Progenitor cell of endocrine pancreas (in vitro differentiated cells): Measurements from ENCODE around the gene CPEB3. TPM values are rescaled to one million over a fixed set of nuclear protein-coding genes. Genes with fewer than 3 reads are reported as not detected.
"Not testable (repeated sequence)": the region's sequence is repeated elsewhere in the genome, so short reads cannot be mapped to it uniquely, and the experiment has no call there.

ENCODE experiments used
- DNase-seq: peaks from one replicate; pipeline ENCODE4 v3.0.0; 2021; ENCODE audit warnings: low spot score; ENCODE audit not compliant: unreplicated experiment
- H3K27ac Mint-ChIP-seq: 2 replicates; pipeline ENCODE4 v1.8.0; 2021; ENCODE audit warnings: mild to moderate bottlenecking, moderate library complexity, mixed read lengths
- H3K27me3 Mint-ChIP-seq: 2 replicates; pipeline ENCODE4 v1.8.0; 2021; ENCODE audit warnings: mixed read lengths
- H3K36me3 Mint-ChIP-seq: 2 replicates; pipeline ENCODE4 v1.8.0; 2022; ENCODE audit warnings: mixed read lengths; ENCODE audit not compliant: insufficient read depth
- H3K4me1 Mint-ChIP-seq: 2 replicates; pipeline ENCODE4 v1.8.0; 2021; ENCODE audit warnings: low read depth, mixed read lengths
- H3K4me3 Mint-ChIP-seq: 2 replicates; pipeline ENCODE4 v1.8.0; 2021; ENCODE audit warnings: low read depth, mild to moderate bottlenecking, moderate library complexity, mixed read lengths
- H3K9me3 Mint-ChIP-seq: 2 replicates; pipeline ENCODE4 v1.8.0; 2021; ENCODE audit warnings: low read depth, mixed read lengths
- total RNA-seq: library from RNA; stranded (reverse); gene quantifications from 2 replicates; pipeline ENCODE4 v1.2.1, GENCODE V29; 2021
- TF ChIP-seq, protein P1 (sequence below): fragments of 200-600 bp; sonication (generic); IDR thresholded peaks from one replicate; pipeline ENCODE4 v1.5.0; 2021; ENCODE audit warnings: antibody characterized with exemption, mild to moderate bottlenecking; ENCODE audit not compliant: unreplicated experiment

CPEB3 gene
- total RNA-seq, 1 donor from 2014 or later = 2.1 TPM

DNA sequence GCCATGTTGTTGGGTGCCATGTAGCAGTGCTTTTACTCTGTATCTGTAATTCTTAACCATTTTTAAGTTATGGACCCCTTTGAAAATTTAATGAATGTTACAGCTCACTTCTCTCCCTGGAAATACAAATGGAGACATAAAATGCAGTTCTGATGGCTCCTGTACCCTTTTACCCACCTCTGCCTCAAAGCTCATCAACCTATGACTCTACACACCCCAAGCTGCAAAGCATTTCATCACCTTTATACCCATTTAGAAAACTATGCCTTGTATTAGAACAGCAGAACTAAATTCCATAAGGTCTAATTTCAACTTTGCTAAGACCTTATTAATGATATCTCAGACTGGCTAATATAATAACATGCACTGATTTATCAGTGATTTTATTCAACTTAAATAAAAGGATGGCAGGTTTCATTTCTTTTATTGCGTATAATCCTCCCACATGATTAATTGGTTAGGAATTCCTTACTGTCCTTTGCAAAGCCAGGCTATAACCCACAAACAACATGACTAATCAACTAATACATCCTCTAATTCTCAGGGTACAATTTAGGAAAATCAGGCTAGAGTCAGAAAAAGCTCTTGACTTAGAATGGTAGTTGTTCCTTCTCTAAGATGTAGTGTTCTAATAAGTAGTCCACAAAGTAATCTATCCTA is 68.1 kb downstream of the CPEB3 start:
- no peak for DNase-seq
- Mint-ChIP-seq H3K4me3 (no peak overlapping the region), H3K9me3 (no peaks in the 10 kb centered on the region), H3K4me1 (no peaks in the 10 kb centered on the region), H3K27ac (no peak overlapping the region), H3K36me3 (no peaks in the 10 kb centered on the region), H3K27me3 (no peaks in the 10 kb centered on the region)
- TF ChIP-seq, protein P1, sequence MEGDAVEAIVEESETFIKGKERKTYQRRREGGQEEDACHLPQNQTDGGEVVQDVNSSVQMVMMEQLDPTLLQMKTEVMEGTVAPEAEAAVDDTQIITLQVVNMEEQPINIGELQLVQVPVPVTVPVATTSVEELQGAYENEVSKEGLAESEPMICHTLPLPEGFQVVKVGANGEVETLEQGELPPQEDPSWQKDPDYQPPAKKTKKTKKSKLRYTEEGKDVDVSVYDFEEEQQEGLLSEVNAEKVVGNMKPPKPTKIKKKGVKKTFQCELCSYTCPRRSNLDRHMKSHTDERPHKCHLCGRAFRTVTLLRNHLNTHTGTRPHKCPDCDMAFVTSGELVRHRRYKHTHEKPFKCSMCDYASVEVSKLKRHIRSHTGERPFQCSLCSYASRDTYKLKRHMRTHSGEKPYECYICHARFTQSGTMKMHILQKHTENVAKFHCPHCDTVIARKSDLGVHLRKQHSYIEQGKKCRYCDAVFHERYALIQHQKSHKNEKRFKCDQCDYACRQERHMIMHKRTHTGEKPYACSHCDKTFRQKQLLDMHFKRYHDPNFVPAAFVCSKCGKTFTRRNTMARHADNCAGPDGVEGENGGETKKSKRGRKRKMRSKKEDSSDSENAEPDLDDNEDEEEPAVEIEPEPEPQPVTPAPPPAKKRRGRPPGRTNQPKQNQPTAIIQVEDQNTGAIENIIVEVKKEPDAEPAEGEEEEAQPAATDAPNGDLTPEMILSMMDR = no peak

DNA sequence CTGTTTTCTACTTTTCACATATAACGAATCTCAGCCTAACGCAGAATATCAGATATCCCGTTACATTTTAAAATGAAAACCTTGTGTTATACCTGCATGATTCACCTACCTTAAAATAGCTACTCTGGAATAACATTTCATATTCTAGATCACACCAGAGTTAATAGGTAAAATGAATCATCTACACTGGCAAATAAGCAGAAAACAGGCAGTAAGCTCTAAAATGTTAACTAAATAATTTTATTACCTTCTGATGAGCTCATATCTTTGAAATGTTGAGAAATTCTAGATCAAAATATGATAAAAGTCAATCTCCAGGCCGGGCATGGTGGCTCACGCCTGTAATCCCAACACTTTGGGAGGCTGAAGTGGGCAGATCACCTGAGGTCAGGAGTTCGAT is 71.3 kb downstream of the CPEB3 start:
- H3K4me1 Mint-ChIP-seq = no peaks in the 10 kb centered on the region
- TF ChIP-seq, protein P1 = no peak
- H3K9me3 Mint-ChIP-seq = no peaks in the 10 kb centered on the region
- H3K27me3 Mint-ChIP-seq = no peaks in the 10 kb centered on the region
- DNase-seq = no peak
- no peak overlapping the region for H3K27ac Mint-ChIP-seq
- no peak overlapping the region for H3K4me3 Mint-ChIP-seq
- no peaks in the 10 kb centered on the region for H3K36me3 Mint-ChIP-seq

DNA sequence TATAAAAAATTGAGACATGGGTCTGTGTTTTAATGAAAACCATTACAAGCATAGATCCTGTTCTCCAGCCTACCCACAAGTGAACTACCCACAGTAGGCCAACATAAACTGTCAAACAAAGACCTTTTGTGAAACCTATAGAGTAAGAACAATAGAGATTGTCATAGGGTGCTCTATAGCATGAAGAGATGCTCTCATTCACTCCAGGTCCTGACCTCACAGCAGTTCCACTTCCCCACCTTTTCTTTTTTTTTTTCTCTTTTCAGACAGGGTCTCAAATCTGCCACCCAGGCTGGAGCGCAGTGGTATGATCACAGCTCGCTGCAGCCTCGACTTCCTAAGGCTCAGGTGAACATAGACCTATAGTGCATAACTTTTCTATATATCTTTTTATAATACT is 72.3 kb downstream of the CPEB3 start:
- Mint-ChIP-seq H3K4me1 (no peaks in the 10 kb centered on the region), H3K36me3 (no peaks in the 10 kb centered on the region), H3K27me3 (no peaks in the 10 kb centered on the region), H3K27ac (no peak overlapping the region), H3K9me3 (no peaks in the 10 kb centered on the region), H3K4me3 (no peak overlapping the region)
- TF ChIP-seq, protein P1 = no peak
- DNase-seq = no peak

DNA sequence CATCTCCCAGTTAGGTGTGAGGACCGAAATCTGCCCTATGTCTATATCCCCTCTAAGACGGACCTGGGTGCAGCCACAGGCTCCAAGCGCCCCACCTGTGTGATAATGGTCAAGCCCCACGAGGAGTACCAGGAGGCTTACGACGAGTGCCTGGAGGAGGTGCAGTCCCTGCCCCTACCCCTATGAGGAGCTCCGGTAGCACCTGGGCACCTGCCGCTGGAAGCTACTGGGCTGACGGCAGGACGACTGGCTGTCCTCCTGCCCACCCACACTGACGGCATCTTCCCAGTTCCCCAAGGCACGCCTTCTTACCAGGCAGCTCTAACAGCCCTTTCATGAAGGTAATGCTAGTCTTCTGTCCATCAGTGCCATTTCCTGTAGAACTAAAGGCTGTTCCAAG is 74.3 kb downstream of the CPEB3 start:
- H3K27me3 Mint-ChIP-seq, DNase-seq, H3K27ac Mint-ChIP-seq, H3K4me1 Mint-ChIP-seq, H3K9me3 Mint-ChIP-seq, H3K4me3 Mint-ChIP-seq, H3K36me3 Mint-ChIP-seq: not testable (repeated sequence)

DNA sequence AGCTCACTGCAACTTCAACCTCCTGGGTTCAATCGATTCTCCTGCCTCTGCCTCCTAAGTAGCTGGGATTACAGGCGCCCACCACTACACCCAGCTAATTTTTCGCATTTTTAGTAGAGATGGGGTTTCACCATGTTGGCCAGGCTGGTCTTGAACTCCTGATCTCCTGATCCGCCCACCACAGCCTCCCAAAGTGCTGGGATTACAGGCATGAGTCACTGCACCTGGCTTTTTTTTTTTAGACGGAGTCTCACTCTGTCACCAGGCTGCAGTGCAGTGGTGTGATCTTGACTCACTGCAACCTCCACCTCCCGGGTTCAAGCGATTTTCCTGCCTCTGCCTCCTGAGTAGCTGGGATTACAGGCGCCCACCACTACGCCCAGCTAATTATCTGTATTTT is 75.7 kb downstream of the CPEB3 start:
- H3K27me3 Mint-ChIP-seq, H3K4me1 Mint-ChIP-seq, H3K9me3 Mint-ChIP-seq, H3K4me3 Mint-ChIP-seq, DNase-seq, H3K27ac Mint-ChIP-seq, H3K36me3 Mint-ChIP-seq: not testable (repeated sequence)

DNA sequence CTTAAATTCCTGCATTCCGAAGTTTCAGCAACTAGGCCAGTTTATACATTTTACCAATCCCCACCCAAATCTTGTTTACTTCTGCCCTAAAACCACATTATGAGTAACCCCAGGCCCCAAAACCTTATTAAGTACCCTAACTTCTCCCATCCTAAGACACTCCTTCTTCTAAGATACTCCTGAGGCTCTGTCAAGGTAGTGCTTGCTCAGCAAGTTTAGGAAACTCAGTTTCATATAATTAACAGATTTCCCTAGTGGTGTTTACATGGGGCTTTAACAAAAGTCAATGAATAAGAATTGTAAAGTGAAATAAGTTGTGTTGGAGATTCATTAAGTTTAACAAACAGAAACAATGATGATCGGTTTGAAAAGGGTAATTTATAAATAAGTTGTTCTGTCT is 77.8 kb downstream of the CPEB3 start:
- H3K27me3 Mint-ChIP-seq = no peaks in the 10 kb centered on the region
- H3K36me3 Mint-ChIP-seq = no peaks in the 10 kb centered on the region
- no peak for DNase-seq
- no peaks in the 10 kb centered on the region for H3K4me1 Mint-ChIP-seq
- H3K9me3 Mint-ChIP-seq = no peaks in the 10 kb centered on the region
- H3K4me3 Mint-ChIP-seq = no peak overlapping the region
- no peak overlapping the region for H3K27ac Mint-ChIP-seq
- TF ChIP-seq, protein P1 = no peak
